GM23338 (cell line): Measurements from ENCODE around the gene UBE2F. TPM values are rescaled to one million over a fixed set of nuclear protein-coding genes. Genes with fewer than 3 reads are reported as not detected.

Experiments
- ATAC-seq: fragments of 200-7000 bp; cut with Tn5 transposase; 3 replicates; pipeline ENCODE4 v1.9.1; 2020
- DNase-seq: peaks from one replicate; pipeline ENCODE4 v3.0.0-alpha.2; 2015; ENCODE audit warnings: low spot score
- H2AFZ ChIP-seq: fragments of 200-600 bp; sonication (generic); 2 replicates; pipeline ENCODE4 v1.8.0; 2016; ENCODE audit warnings: antibody characterized with exemption, mild to moderate bottlenecking, moderate library complexity
- H3F3A ChIP-seq: fragments of 200-600 bp; sonication (generic); replicated peaks from 2 replicates; pipeline ENCODE4 v1.8.0; 2017; ENCODE audit warnings: antibody characterized with exemption, mixed run types, low read depth
- H3K27ac ChIP-seq: fragments of 200-600 bp; sonication (generic); 2 replicates; pipeline ENCODE4 v1.6.1; 2016; ENCODE audit warnings: low read depth
- H3K27me3 ChIP-seq: fragments of 200-600 bp; sonication (generic); 2 replicates; pipeline ENCODE4 v1.8.0; 2016; ENCODE audit warnings: mild to moderate bottlenecking, mixed run types, moderate library complexity; ENCODE audit not compliant: insufficient read depth
- H3K36me3 ChIP-seq: fragments of 200-600 bp; sonication (generic); 2 replicates; pipeline ENCODE4 v1.8.0; 2016; ENCODE audit warnings: mild to moderate bottlenecking; ENCODE audit not compliant: insufficient read depth
- H3K4me1 ChIP-seq: fragments of 200-600 bp; sonication (generic); 2 replicates; pipeline ENCODE4 v1.8.0; 2016; ENCODE audit warnings: mild to moderate bottlenecking, moderate library complexity; ENCODE audit not compliant: insufficient read depth
- H3K4me2 ChIP-seq: fragments of 200-600 bp; sonication (generic); 2 replicates; pipeline ENCODE4 v1.7.1; 2017; ENCODE audit warnings: mixed run types
- H3K4me3 ChIP-seq: fragments of 200-600 bp; sonication (generic); 2 replicates; pipeline ENCODE4 v1.6.1; 2016; ENCODE audit warnings: mixed run types
- H3K79me2 ChIP-seq: fragments of 200-600 bp; sonication (generic); replicated peaks from 2 replicates; pipeline ENCODE4 v1.8.0; 2017; ENCODE audit warnings: mild to moderate bottlenecking; ENCODE audit not compliant: insufficient read depth
- H3K9me2 ChIP-seq: fragments of 200-600 bp; sonication (generic); 2 replicates; pipeline ENCODE4 v1.8.0; 2017; ENCODE audit not compliant: insufficient read depth
- H4K20me1 ChIP-seq: fragments of 200-600 bp; sonication (generic); replicated peaks from 2 replicates; pipeline ENCODE4 v1.8.0; 2017; ENCODE audit warnings: mild to moderate bottlenecking; ENCODE audit not compliant: insufficient read depth
- H3K27ac Mint-ChIP-seq: 2 replicates; pipeline ENCODE4 v1.8.0; 2020; ENCODE audit warnings: inconsistent platforms, mild to moderate bottlenecking, moderate library complexity, mixed read lengths
- H3K27me3 Mint-ChIP-seq: 3 replicates; pipeline ENCODE4 v1.8.0; 2022; ENCODE audit warnings: low read depth, mild to moderate bottlenecking, moderate library complexity, mixed read lengths, inconsistent platforms; ENCODE audit not compliant: insufficient read depth, poor library complexity
- H3K36me3 Mint-ChIP-seq: 3 replicates; pipeline ENCODE4 v1.8.0; 2021; ENCODE audit warnings: low read depth, mild to moderate bottlenecking, inconsistent platforms, moderate library complexity, mixed read lengths
- H3K4me1 Mint-ChIP-seq: 3 replicates; pipeline ENCODE4 v1.8.0; 2020; ENCODE audit warnings: mild to moderate bottlenecking, inconsistent platforms, mixed read lengths
- H3K4me3 Mint-ChIP-seq: 3 replicates; pipeline ENCODE4 v1.8.0; 2021; ENCODE audit warnings: moderate library complexity, mild to moderate bottlenecking, inconsistent platforms, mixed read lengths
- H3K9me3 Mint-ChIP-seq: 3 replicates; pipeline ENCODE4 v1.8.0; 2020; ENCODE audit warnings: moderate library complexity, mild to moderate bottlenecking, inconsistent platforms, mixed read lengths
- EZH2 ChIP-seq: fragments of 200-600 bp; sonication (generic); IDR thresholded peaks from one replicate; pipeline ENCODE4 v1.8.0; 2017; ENCODE audit warnings: antibody characterized with exemption, mild to moderate bottlenecking, low read depth; ENCODE audit not compliant: unreplicated experiment
- EZH2phosphoT487 ChIP-seq: fragments of 200-600 bp; sonication (generic); IDR thresholded peaks from one replicate; pipeline ENCODE4 v1.8.1; 2018; ENCODE audit warnings: antibody characterized with exemption; ENCODE audit not compliant: unreplicated experiment
- NANOG ChIP-seq: IDR thresholded peaks from 2 replicates; pipeline ENCODE4 v1.6.1; 2016; ENCODE audit warnings: antibody characterized with exemption, borderline replicate concordance
- POLR2AphosphoS5 ChIP-seq: IDR thresholded peaks from 2 replicates; pipeline ENCODE4 v1.6.1; 2016; ENCODE audit warnings: antibody characterized with exemption, low read depth
- REST ChIP-seq: IDR thresholded peaks from one replicate; pipeline ENCODE4 v1.6.1; 2018; ENCODE audit warnings: antibody characterized with exemption; ENCODE audit not compliant: unreplicated experiment
- STAT1 ChIP-seq: IDR thresholded peaks from one replicate; pipeline ENCODE4 v1.6.1; 2016; ENCODE audit warnings: antibody characterized with exemption; ENCODE audit not compliant: unreplicated experiment
- ZNF114 ChIP-seq: fragments of 250-450 bp; sonication (Bioruptor Pico); IDR thresholded peaks from 2 replicates; pipeline ENCODE4 v1.5.0; 2020; ENCODE audit warnings: mild to moderate bottlenecking, moderate library complexity
- ZNF331 ChIP-seq: fragments of 250-450 bp; sonication (Bioruptor Pico); IDR thresholded peaks from 2 replicates; pipeline ENCODE4 v1.5.0; 2020; ENCODE audit warnings: low read depth, mild to moderate bottlenecking, moderate library complexity
- polyA plus RNA-seq: library from polyadenylated mRNA; unstranded; fragments of >200 nt; fragmentation: Nextera tagmentation; extraction: Ambion mirVana; gene quantifications from 2 replicates; pipeline ENCODE4 v1.2.1, GENCODE V29; 2016
- total RNA-seq: library from RNA; depleted of rRNA; stranded (reverse); fragments of >200 nt; shearing (Covaris generic); gene quantifications from 2 replicates; pipeline ENCODE4 v1.2.3, GENCODE V29; 2014
- TF ChIP-seq, protein P1 (sequence below), 2 experiments: fragments of 200-600 bp in 1 of 2; sonication (generic) in 1 of 2; conservative IDR thresholded peaks; 2 replicates each; pipeline versions ENCODE4 v1.5.1 to v1.6.1; 2016 to 2017; ENCODE audit warnings: antibody characterized with exemption in 2 of 2, low read depth in 2 of 2, mild to moderate bottlenecking in 2 of 2, moderate library complexity in 1 of 2
- TF ChIP-seq, protein P2 (sequence below): IDR thresholded peaks from 2 replicates; pipeline ENCODE4 v1.6.1; 2016; ENCODE audit warnings: antibody characterized with exemption

UBE2F gene
- total and polyA plus RNA-seq, 2 experiments from 2014 or later = 98.2 to 106 TPM

- no peaks in the 10 kb centered on the region for H3K9me2 ChIP-seq
- H3K79me2 ChIP-seq = no peaks in the 10 kb centered on the region
- Mint-ChIP-seq H3K4me3 (no peak overlapping the region), H3K36me3 (peaks cover 7% of the 10 kb centered on the region; the same call in 2 of the 3 replicates), H3K27me3 (peaks cover 8% of the 10 kb centered on the region), H3K27ac (no peak overlapping the region), H3K4me1 (peaks cover 21% of the 10 kb centered on the region), H3K9me3 (no peaks in the 10 kb centered on the region)
- H4K20me1 ChIP-seq = peaks cover 5% of the 10 kb centered on the region; the same call in 1 of the 2 replicates
- H3K4me3 ChIP-seq = no peak overlapping the region
- DNase-seq (no peak), ATAC-seq (no peak)
- TF ChIP-seq REST (no peak), EZH2 (no peak), STAT1 (no peak), POLR2AphosphoS5 (no peak), ZNF114 (CRISPR knock-in tag) (no peak), EZH2phosphoT487 (no peak), NANOG (no peak), ZNF331 (no peak)
- TF ChIP-seq, protein P1, sequence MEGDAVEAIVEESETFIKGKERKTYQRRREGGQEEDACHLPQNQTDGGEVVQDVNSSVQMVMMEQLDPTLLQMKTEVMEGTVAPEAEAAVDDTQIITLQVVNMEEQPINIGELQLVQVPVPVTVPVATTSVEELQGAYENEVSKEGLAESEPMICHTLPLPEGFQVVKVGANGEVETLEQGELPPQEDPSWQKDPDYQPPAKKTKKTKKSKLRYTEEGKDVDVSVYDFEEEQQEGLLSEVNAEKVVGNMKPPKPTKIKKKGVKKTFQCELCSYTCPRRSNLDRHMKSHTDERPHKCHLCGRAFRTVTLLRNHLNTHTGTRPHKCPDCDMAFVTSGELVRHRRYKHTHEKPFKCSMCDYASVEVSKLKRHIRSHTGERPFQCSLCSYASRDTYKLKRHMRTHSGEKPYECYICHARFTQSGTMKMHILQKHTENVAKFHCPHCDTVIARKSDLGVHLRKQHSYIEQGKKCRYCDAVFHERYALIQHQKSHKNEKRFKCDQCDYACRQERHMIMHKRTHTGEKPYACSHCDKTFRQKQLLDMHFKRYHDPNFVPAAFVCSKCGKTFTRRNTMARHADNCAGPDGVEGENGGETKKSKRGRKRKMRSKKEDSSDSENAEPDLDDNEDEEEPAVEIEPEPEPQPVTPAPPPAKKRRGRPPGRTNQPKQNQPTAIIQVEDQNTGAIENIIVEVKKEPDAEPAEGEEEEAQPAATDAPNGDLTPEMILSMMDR (conservative IDR thresholded peaks at IDR 0.05; ENCODE audit: low read depth in 2 of 2) = no peak
- TF ChIP-seq, protein P2, sequence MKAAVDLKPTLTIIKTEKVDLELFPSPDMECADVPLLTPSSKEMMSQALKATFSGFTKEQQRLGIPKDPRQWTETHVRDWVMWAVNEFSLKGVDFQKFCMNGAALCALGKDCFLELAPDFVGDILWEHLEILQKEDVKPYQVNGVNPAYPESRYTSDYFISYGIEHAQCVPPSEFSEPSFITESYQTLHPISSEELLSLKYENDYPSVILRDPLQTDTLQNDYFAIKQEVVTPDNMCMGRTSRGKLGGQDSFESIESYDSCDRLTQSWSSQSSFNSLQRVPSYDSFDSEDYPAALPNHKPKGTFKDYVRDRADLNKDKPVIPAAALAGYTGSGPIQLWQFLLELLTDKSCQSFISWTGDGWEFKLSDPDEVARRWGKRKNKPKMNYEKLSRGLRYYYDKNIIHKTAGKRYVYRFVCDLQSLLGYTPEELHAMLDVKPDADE = no peak
- H3F3A ChIP-seq = no peaks in the 10 kb centered on the region
- H3K27ac ChIP-seq = no peak overlapping the region
- H3K27me3 ChIP-seq = no peaks in the 10 kb centered on the region
- H3K4me2 ChIP-seq = no peak overlapping the region
- H3K4me1 ChIP-seq = 0 out of 2 replicates have a peak, but pooled peaks cover 6% of the 10 kb centered on the region
- no peaks in the 10 kb centered on the region; the same call in 1 of the 2 replicates for H3K36me3 ChIP-seq
- H2AFZ ChIP-seq = no peak overlapping the region
Measured at GRCh38 chr2:238023608-238024007, 56.8 kb downstream of the UBE2F start.
